Kidney (tissue), 14 donors: ENCODE results near the gene TENM4. TPM values are rescaled to one million over a fixed set of nuclear protein-coding genes. Genes with fewer than 3 reads are reported as not detected.

Experiments used
- DNase-seq, 5 donors: peaks; one replicate each; pipeline ENCODE4 v3.0.0-alpha.2; 2013 to 2020
- FAIRE-seq: peaks from 2 replicates; lab custom pipeline; 2012; peaks lifted over from hg19 to GRCh38; lab: Jason Lieb, UNC
- H3K27ac ChIP-seq, 2 donors: one replicate each; pipeline ENCODE4 v1.7.0; 2013; ENCODE audit warnings: low read depth in 2 of 2, low read length in 2 of 2, inconsistent platforms in 1 of 2
- H3K27me3 ChIP-seq: one replicate; pipeline ENCODE4 v1.7.1; 2013; ENCODE audit warnings: low read length, inconsistent platforms; ENCODE audit not compliant: control insufficient read depth, insufficient read depth
- H3K36me3 ChIP-seq, 3 donors: one replicate each; pipeline versions ENCODE4 v1.7.0 to v1.7.1; 2013; ENCODE audit warnings: low read length in 3 of 3, control low read depth in 1 of 3, inconsistent platforms in 1 of 3; ENCODE audit not compliant: insufficient read depth in 3 of 3, control insufficient read depth in 2 of 3
- H3K4me1 ChIP-seq, 3 donors: one replicate each; pipeline versions ENCODE4 v1.7.0 to v1.7.1; 2013; ENCODE audit warnings: low read length in 3 of 3, inconsistent platforms in 1 of 3, low read depth in 1 of 3; ENCODE audit not compliant: control insufficient read depth in 2 of 3, insufficient read depth in 2 of 3
- H3K4me3 ChIP-seq, 3 donors: one replicate each; pipeline versions ENCODE4 v1.7.0 to v1.8.1; 2013; ENCODE audit warnings: low read length in 3 of 3, control low read depth in 1 of 3, inconsistent platforms in 1 of 3
- H3K9ac ChIP-seq, 3 donors: one replicate each; pipeline versions ENCODE4 v1.7.0 to v1.7.1; 2013; ENCODE audit warnings: low read length in 3 of 3, control low read depth in 1 of 3, inconsistent platforms in 1 of 3
- H3K9me3 ChIP-seq, 3 donors: one replicate each; pipeline versions ENCODE4 v1.7.0 to v1.7.1; 2013; ENCODE audit warnings: low read length in 3 of 3, control low read depth in 1 of 3, inconsistent platforms in 1 of 3; ENCODE audit not compliant: control insufficient read depth in 2 of 3, insufficient read depth in 1 of 3
- CTCF ChIP-seq: IDR thresholded peaks from 3 replicates; pipeline ENCODE4 v1.5.1; 2012; ENCODE audit warnings: mild to moderate bottlenecking, moderate library complexity, borderline replicate concordance; ENCODE audit not compliant: insufficient read depth; ENCODE audit errors: extremely low read depth
- intact Hi-C: fragments of 100-400 bp; cut with DNase I; formaldehyde crosslinking; loops from one replicate; pipeline ENCODE4 v1.11.1; 2022
- polyA plus RNA-seq: library from polyadenylated mRNA; stranded (reverse); fragments of 350-450 nt; fragmentation: Illumina TruSeq; extraction: RNeasy Lipid Tissue Mini Kit (QIAGEN cat#74804); gene quantifications from one replicate; pipeline ENCODE4 v1.2.3, GENCODE V29; 2014; ENCODE audit warnings: low read depth, low replicate concordance; ENCODE audit not compliant: insufficient read depth
- total RNA-seq: library from RNA; stranded (reverse); fragmentation: NEBNext Ultra II Directional; extraction: Animal tissue kit (Norgen Biotek cat#: 25700); gene quantifications from one replicate; pipeline ENCODE4 v1.2.1, GENCODE V29; 2021
- donor health status: control.
- donor health status: control.
- donor health status: control.
- donor health status: control.
- donor health status: control.
- donor health status: DM: yes; HTN: yes; CAD: no.
- donor health status: Normal renal cell carcinoma (clear cell type).

TENM4 gene
- total and polyA plus RNA-seq, 2 donors from 2014 or later: 0.34 to 31.0 TPM

GRCh38 chr11:79087238-79087960 lies 353.4 kb downstream of the TENM4 start:
- peaks cover 3 to 17% (median 5%) of the 10 kb centered on the region in 3 donors for H3K4me1 ChIP-seq
- H3K9me3 ChIP-seq: no peaks in the 10 kb centered on the region
- no peak for FAIRE-seq
- no peaks in the 10 kb centered on the region for H3K36me3 ChIP-seq
- no peak overlapping the region for H3K27ac ChIP-seq
- intact Hi-C loops: no loop called here
- DNase-seq: peak in 3 of 5 donors; percentile 68 to 90 (median 86)
- no peak for TF ChIP-seq CTCF
- H3K27me3 ChIP-seq: no peaks in the 10 kb centered on the region
- no peak overlapping the region for H3K9ac ChIP-seq
- H3K4me3 ChIP-seq: no peak overlapping the region

- Histone ChIP-seq H3K4me3 (no peak overlapping the region), H3K4me1 (peaks cover 3 to 17% (median 5%) of the 10 kb centered on the region in 3 donors), H3K27me3 (no peaks in the 10 kb centered on the region), H3K36me3 (no peaks in the 10 kb centered on the region), H3K27ac (no peak overlapping the region), H3K9me3 (no peaks in the 10 kb centered on the region), H3K9ac (no peak overlapping the region)
- peak in 1 of 5 donors; percentile 13 for DNase-seq
- no peak for FAIRE-seq
- intact Hi-C loops: no loop called here
- TF ChIP-seq CTCF: no peak
Measured at GRCh38 chr11:79086056-79086455, 354.8 kb downstream of the TENM4 start.

DNA sequence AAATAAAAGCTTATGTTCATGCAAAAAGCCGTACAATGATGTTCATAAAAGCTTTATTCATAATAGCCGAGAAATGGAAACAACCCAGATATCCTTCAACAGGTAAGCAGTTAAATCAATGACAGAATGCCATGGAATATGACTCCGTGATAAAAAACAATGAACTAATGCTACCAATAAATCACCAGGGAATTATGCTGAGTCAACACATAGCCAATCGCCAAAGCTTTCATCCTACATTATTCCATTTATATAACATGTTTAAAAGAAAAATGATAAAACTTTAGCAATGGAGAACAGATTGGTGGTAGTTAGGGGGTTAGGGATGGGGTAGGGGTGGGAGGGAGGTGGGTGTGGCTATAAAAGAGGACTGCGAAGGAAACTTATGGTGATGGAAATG lies 356.4 kb downstream of the TENM4 start:
- intact Hi-C loops: no loop called here
- H3K9me3 ChIP-seq: no peaks in the 10 kb centered on the region
- no peaks in the 10 kb centered on the region for H3K27me3 ChIP-seq
- DNase-seq (no peak), FAIRE-seq (no peak)
- no peaks in the 10 kb centered on the region for H3K36me3 ChIP-seq
- H3K4me1 ChIP-seq: peaks cover 3 to 17% (median 8%) of the 10 kb centered on the region in 3 donors
- H3K9ac ChIP-seq: no peak overlapping the region
- no peak overlapping the region for H3K4me3 ChIP-seq
- no peak for TF ChIP-seq CTCF
- no peak overlapping the region for H3K27ac ChIP-seq
